DMS 273 treated with DMSO at 0.1 percent for 48 hours (cell line): ENCODE measurements around the gene TGFBR3L.
"Not testable (repeated sequence)": the region's sequence is repeated elsewhere in the genome, so short reads cannot be mapped to it uniquely, and the experiment has no call there.

Source experiments
- DNase-seq: peaks from one replicate; lab custom pipeline; 2025; lab: John Stamatoyannopoulos, UW

The TGFBR3L gene

GRCh38 chr19:7917267-7918061 is 2.8 kb downstream of the TGFBR3L start:
- DNase-seq: no peak

- DNase-seq: not testable (repeated sequence)
Measured at GRCh38 chr19:7918062-7918614, 3.5 kb downstream of the TGFBR3L start.

GRCh38 chr19:7918615-7919421 is 4.2 kb downstream of the TGFBR3L start:
- DNase-seq: no peak

GRCh38 chr19:7919610-7920518 is 5.2 kb downstream of the TGFBR3L start, which contains the start of gene SNAPC2:
SNAPC2 (plus strand) TSS chr19:7920338; CDS start chr19:7920367, 29 bp downstream.
- DNase-seq: peak; percentile 82

GRCh38 chr19:7920519-7921301 is 6.1 kb downstream of the TGFBR3L start:
- DNase-seq: peak; percentile 82

GRCh38 chr19:7921302-7921966 is 6.8 kb downstream of the TGFBR3L start:
- no peak for DNase-seq

GRCh38 chr19:7921967-7922835 is 7.6 kb downstream of the TGFBR3L start:
- DNase-seq: no peak

GRCh38 chr19:7922836-7923195 is 8.2 kb downstream of the TGFBR3L start:
- no peak for DNase-seq

GRCh38 chr19:7923295-7924191 is 8.9 kb downstream of the TGFBR3L start:
- DNase-seq: no peak

GRCh38 chr19:7924241-7924640 is 9.6 kb downstream of the TGFBR3L start:
- no peak for DNase-seq

- DNase-seq: no peak
Measured at GRCh38 chr19:7924651-7925170, 10.1 kb downstream of the TGFBR3L start.

GRCh38 chr19:7925171-7925851 is 10.7 kb downstream of the TGFBR3L start:
- DNase-seq: no peak

GRCh38 chr19:7926021-7926726 is 11.5 kb downstream of the TGFBR3L start, which contains the start of gene CTXN1:
CTXN1 (minus strand) TSS chr19:7926135; CDS start chr19:7925538, 597 bp downstream.
- DNase-seq: no peak

- no peak for DNase-seq
Measured at GRCh38 chr19:7926727-7927604, 12.3 kb downstream of the TGFBR3L start.

GRCh38 chr19:7927605-7928333 is 13.1 kb downstream of the TGFBR3L start:
- DNase-seq: no peak
